Mucosa of descending colon (tissue), 3 donors: Measurements from ENCODE around the gene CPXM1. TPM values are rescaled to one million over a fixed set of nuclear protein-coding genes. Genes with fewer than 3 reads are reported as not detected.

ENCODE experiments used
- ATAC-seq: fragments of 200-7000 bp; cut with Tn5 transposase; one replicate; pipeline ENCODE4 v1.9.1; 2020; ENCODE audit warnings: mild to moderate bottlenecking, moderate library complexity
- DNase-seq, 3 donors: peaks; one replicate each; pipeline ENCODE4 v3.0.0-alpha.2; 2020
- H3K36me3 ChIP-seq: fragments of 200-600 bp; one replicate; pipeline ENCODE4 v1.8.0; 2021; ENCODE audit warnings: low read depth, mild to moderate bottlenecking
- H3K4me1 ChIP-seq: fragments of 200-600 bp; one replicate; pipeline ENCODE4 v1.8.0; 2021; ENCODE audit warnings: low read depth, mild to moderate bottlenecking
- H3K4me3 ChIP-seq: fragments of 200-600 bp; one replicate; pipeline ENCODE4 v1.8.0; 2021; ENCODE audit warnings: mild to moderate bottlenecking
- H3K9me3 ChIP-seq: fragments of 200-600 bp; one replicate; pipeline ENCODE4 v1.8.0; 2021; ENCODE audit warnings: mild to moderate bottlenecking
- intact Hi-C, 2 donors: fragments of 100-400 bp; cut with DNase I in 1 of 2; cut with micrococcal nuclease in 1 of 2; formaldehyde crosslinking; loops; one replicate each; pipeline versions ENCODE4 v1.11.0 to v1.11.1; 2022; cut with DNase I, micrococcal nuclease
- total RNA-seq, 3 donors: library from RNA; stranded (reverse); fragmentation: NEBNext Ultra II Directional in 2 of 3; extraction: Animal tissue kit (Norgen Biotek cat#: 25700) in 2 of 3; gene quantifications; one replicate each; pipeline versions ENCODE4 v1.2.1 to v1.2.4, GENCODE V29; 2021 to 2023
- TF ChIP-seq, protein P1 (sequence below): fragments of 200-600 bp; IDR thresholded peaks from one replicate; pipeline ENCODE4 v1.8.0; 2022; ENCODE audit warnings: antibody characterized with exemption, mild to moderate bottlenecking
- donor health status: DM: no; HTN: no; CAD: no; lungs with moderate emphysema.
- donor health status: DM: no; HTN: no; CAD: no.
- donor health status: DM: no; HTN: yes; CAD: no.

Gene CPXM1
- total RNA-seq, 3 donors from 2014 or later: 1.7 to 7.1 TPM; not detected in 1

DNA sequence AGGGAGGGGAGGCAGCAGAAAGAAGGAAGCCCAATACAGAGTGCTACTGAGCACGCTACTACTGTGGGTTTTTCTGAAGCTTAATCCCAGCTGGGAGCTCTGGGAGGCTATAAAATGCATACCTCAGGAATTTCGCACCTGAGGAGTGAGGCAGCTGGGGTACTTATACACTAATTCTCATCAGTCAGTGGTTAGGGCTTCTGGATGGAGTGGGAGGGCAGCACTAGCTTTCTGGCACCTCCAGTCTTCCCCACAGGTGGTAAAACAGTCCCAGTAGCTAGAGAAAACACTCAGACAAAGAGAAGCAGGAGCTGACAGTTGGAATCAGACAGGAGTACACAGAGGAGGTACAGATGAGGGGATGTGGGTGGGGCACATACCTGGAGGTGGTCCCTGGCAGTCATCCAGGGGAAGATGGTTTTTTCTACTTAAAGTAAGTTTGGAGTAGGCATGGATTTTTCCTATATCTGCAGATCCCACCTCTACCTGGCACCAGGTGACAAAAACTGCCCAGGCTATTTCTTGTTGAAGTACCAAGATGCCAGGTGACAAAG, 37.8 kb downstream of the CPXM1 start:
- ATAC-seq (no peak), DNase-seq (no peak)
- intact Hi-C loops: no loop called here
- H3K9me3 ChIP-seq: no peaks in the 10 kb centered on the region
- TF ChIP-seq, protein P1, sequence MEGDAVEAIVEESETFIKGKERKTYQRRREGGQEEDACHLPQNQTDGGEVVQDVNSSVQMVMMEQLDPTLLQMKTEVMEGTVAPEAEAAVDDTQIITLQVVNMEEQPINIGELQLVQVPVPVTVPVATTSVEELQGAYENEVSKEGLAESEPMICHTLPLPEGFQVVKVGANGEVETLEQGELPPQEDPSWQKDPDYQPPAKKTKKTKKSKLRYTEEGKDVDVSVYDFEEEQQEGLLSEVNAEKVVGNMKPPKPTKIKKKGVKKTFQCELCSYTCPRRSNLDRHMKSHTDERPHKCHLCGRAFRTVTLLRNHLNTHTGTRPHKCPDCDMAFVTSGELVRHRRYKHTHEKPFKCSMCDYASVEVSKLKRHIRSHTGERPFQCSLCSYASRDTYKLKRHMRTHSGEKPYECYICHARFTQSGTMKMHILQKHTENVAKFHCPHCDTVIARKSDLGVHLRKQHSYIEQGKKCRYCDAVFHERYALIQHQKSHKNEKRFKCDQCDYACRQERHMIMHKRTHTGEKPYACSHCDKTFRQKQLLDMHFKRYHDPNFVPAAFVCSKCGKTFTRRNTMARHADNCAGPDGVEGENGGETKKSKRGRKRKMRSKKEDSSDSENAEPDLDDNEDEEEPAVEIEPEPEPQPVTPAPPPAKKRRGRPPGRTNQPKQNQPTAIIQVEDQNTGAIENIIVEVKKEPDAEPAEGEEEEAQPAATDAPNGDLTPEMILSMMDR: no peak
- no peaks in the 10 kb centered on the region for H3K36me3 ChIP-seq
- H3K4me3 ChIP-seq: no peak overlapping the region
- no peaks in the 10 kb centered on the region for H3K4me1 ChIP-seq

GRCh38 chr20:2761885-2762284, 38.5 kb downstream of the CPXM1 start:
- H3K36me3 ChIP-seq: no peaks in the 10 kb centered on the region
- intact Hi-C loops: no loop called here
- no peak for ATAC-seq
- no peaks in the 10 kb centered on the region for H3K4me1 ChIP-seq
- TF ChIP-seq, protein P1: no peak
- no peak overlapping the region for H3K4me3 ChIP-seq
- no peak for DNase-seq
- H3K9me3 ChIP-seq: no peaks in the 10 kb centered on the region

DNA sequence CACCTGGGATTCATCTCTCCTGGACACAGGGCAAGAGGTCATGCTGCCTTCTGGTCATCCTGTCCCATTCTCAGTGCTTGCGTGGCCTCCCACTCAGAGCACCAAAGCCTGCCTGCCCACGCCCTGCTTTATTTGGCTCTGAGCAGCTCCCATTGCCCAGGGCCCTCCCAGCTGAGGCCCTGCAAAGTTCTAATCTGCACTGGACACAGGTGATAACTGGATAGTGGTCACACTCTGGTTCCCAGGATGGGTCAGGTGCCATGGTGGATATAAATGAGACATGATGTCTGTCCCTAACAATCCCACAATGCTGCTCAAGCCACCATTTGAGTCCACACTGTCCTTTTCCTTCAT, 39.5 kb downstream of the CPXM1 start:
- TF ChIP-seq, protein P1: no peak
- H3K4me3 ChIP-seq: no peak overlapping the region
- intact Hi-C loops: no loop called here
- H3K4me1 ChIP-seq: no peaks in the 10 kb centered on the region
- no peak for DNase-seq
- no peaks in the 10 kb centered on the region for H3K9me3 ChIP-seq
- no peak for ATAC-seq
- H3K36me3 ChIP-seq: no peaks in the 10 kb centered on the region

DNA sequence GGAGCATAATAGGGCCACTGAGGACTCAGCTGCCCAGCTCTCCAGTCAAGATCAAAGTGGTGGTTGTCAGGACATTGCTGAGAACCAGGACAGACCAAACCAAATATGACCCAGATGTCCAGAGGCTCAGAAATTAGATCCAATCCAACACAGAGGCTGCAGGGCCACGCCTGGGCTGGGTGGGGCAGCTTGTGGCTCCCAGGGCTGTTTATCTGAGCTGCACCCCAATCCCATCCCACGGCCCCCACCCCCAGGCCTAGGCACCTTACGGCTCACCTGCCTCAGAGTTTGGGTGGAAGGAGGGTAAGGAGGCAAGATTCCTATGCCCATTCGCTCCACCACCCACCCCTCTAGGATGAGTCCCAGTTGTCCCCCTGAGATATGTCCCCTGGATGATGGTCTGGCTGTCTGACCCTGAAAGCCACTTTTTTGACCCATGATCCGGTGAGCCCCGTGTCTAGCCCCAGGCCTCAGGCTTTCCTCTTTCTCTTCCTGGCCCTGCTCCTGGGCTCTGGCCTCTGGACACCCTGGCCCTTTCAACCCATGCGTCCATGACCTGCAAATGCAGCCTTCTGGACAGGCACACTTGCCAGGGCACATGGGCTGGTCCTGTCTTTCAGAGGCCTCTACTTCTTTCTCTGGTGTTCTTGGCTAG, 40.0 kb downstream of the CPXM1 start:
- Histone ChIP-seq H3K4me1 (no peaks in the 10 kb centered on the region), H3K36me3 (no peaks in the 10 kb centered on the region), H3K9me3 (no peaks in the 10 kb centered on the region), H3K4me3 (no peak overlapping the region)
- no peak for ATAC-seq
- no peak for DNase-seq
- TF ChIP-seq, protein P1: no peak
- intact Hi-C loops: no loop called here

DNA sequence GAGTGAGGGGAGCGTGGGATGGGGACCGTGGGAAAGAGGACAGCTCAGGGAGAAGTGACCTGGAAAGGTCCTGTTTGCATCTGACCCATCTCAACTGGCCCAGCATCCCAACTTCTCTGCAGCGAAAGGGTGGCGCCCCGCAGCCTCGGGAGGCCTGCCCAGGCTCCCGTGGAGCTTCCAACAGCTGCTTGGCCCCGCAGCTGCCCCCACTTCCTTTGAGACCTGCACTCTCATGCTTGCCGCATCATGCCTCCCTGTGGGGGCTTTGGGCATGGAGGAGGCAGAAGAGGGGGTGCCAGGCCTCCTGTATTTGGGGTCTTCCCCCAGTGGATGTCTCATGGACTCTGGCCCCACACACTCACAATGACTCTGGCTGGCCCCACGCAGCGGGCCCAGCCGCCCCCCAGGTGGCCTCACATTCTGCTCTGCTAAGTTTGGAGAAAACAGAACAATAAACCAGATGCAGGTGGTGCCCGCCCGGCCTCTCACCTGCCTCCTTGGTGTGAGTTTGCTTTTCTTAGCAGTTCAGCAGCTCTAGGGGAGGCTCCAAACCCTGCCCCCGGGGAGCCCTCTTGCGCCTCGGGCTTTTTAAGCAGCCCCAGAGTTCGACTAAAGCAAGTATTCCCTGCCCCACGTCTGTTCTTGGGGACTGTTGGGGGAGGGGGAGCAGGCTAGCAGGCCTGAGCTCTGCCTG, 40.7 kb downstream of the CPXM1 start:
- no peak for ATAC-seq
- Histone ChIP-seq H3K9me3 (no peaks in the 10 kb centered on the region), H3K4me1 (no peaks in the 10 kb centered on the region), H3K4me3 (no peak overlapping the region), H3K36me3 (no peaks in the 10 kb centered on the region)
- intact Hi-C loops: no loop called here
- DNase-seq: no peak
- TF ChIP-seq, protein P1: no peak
